Stimulated activated CD4-positive, alpha-beta T cell treated with anti-CD3 and anti-CD28 coated beads, Interleukin-1b, Interleukin-23, amount 100 ng/mL, for 1 hour (primary cell): Measurements from ENCODE around the gene NPAS1.
"Not testable (repeated sequence)": the region's sequence is repeated elsewhere in the genome, so short reads cannot be mapped to it uniquely, and the experiment has no call there.

ENCODE experiments used
- DNase-seq, 2 donors: peaks; one replicate each; pipeline ENCODE4 v3.0.0-alpha.2; 2020; ENCODE audit warnings: low read depth in 2 of 2

Gene NPAS1

GRCh38 chr19:47047272-47047762 lies 27.7 kb downstream of the NPAS1 start:
- DNase-seq: no peak

- peak in 1 of 2 donors; percentile 31 for DNase-seq
Measured at GRCh38 chr19:47047763-47048405, 28.2 kb downstream of the NPAS1 start.

GRCh38 chr19:47049307-47049700 lies 29.7 kb downstream of the NPAS1 start:
- DNase-seq: no peak

GRCh38 chr19:47050562-47050961 lies 30.9 kb downstream of the NPAS1 start:
- not testable (repeated sequence) for DNase-seq

GRCh38 chr19:47056411-47056810 lies 36.8 kb downstream of the NPAS1 start:
- no peak for DNase-seq

GRCh38 chr19:47057328-47057727 lies 37.7 kb downstream of the NPAS1 start:
- DNase-seq: no peak

GRCh38 chr19:47058621-47059022 lies 39.0 kb downstream of the NPAS1 start:
- no peak for DNase-seq

GRCh38 chr19:47063874-47064273 lies 44.2 kb downstream of the NPAS1 start:
- no peak for DNase-seq

GRCh38 chr19:47065242-47065641 lies 45.6 kb downstream of the NPAS1 start:
- DNase-seq: no peak

GRCh38 chr19:47066376-47067214 lies 47.0 kb downstream of the NPAS1 start:
- no peak for DNase-seq

GRCh38 chr19:47067215-47067847 lies 47.7 kb downstream of the NPAS1 start:
- DNase-seq: no peak

GRCh38 chr19:47068246-47068645 lies 48.6 kb downstream of the NPAS1 start:
- DNase-seq: no peak

- DNase-seq: no peak
Measured at GRCh38 chr19:47068876-47069406, 49.3 kb downstream of the NPAS1 start.

GRCh38 chr19:47069795-47070194 lies 50.2 kb downstream of the NPAS1 start:
- DNase-seq: no peak

- DNase-seq: no peak
Measured at GRCh38 chr19:47070756-47071155, 51.1 kb downstream of the NPAS1 start.

- DNase-seq: no peak
Measured at GRCh38 chr19:47071731-47072130, 52.1 kb downstream of the NPAS1 start.

- no peak for DNase-seq
Measured at GRCh38 chr19:47072323-47072722, 52.7 kb downstream of the NPAS1 start.

GRCh38 chr19:47073574-47073973 lies 53.9 kb downstream of the NPAS1 start:
- DNase-seq: no peak

- DNase-seq: no peak
Measured at GRCh38 chr19:47074621-47075020, 55.0 kb downstream of the NPAS1 start.

GRCh38 chr19:47075179-47075810 lies 55.7 kb downstream of the NPAS1 start:
- DNase-seq: no peak

- no peak for DNase-seq
Measured at GRCh38 chr19:47075941-47076340, 56.3 kb downstream of the NPAS1 start.

- DNase-seq: not testable (repeated sequence)
Measured at GRCh38 chr19:47078351-47078750, 58.7 kb downstream of the NPAS1 start.
